ENCODE results near the gene MTA1. TPM values are rescaled to one million over a fixed set of nuclear protein-coding genes. Genes with fewer than 3 reads are reported as not detected.

MTA1 gene
- total RNA-seq, 4 donors from 2014 or later, result 62.9 to 218 (median 108) TPM

DNA sequence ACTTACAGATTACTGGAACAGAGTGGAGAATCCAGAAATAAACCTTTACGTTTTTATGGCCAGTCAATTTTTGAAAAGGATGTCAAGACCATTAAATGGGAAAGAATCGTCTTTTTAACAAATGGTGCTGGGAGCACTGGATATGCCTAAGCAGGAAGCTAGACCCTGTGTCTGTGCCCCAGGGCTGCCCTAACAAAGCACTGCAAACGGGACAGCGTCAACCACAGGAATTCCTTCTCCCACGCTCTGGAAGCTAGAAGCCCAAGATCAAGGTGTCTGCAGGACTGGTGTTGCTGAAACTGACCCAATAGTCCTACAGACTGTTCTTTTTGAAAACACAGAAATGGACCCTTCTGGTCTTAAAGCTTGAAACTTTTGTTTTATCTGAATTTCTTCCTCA is 97.5 kb downstream of the MTA1 start:
- intact Hi-C loops (cut with DNase I; ENCODE audit: low total_unique reads), result no loop called here
- H3K27ac ChIP-seq, result no peak overlapping the region
- no peak overlapping the region for H3K4me3 ChIP-seq
- peaks cover 0 to 5% of the 10 kb centered on the region in 2 donors for H3K27me3 ChIP-seq
- no peaks in the 10 kb centered on the region for H3K9me3 ChIP-seq
- TF ChIP-seq, protein P1, sequence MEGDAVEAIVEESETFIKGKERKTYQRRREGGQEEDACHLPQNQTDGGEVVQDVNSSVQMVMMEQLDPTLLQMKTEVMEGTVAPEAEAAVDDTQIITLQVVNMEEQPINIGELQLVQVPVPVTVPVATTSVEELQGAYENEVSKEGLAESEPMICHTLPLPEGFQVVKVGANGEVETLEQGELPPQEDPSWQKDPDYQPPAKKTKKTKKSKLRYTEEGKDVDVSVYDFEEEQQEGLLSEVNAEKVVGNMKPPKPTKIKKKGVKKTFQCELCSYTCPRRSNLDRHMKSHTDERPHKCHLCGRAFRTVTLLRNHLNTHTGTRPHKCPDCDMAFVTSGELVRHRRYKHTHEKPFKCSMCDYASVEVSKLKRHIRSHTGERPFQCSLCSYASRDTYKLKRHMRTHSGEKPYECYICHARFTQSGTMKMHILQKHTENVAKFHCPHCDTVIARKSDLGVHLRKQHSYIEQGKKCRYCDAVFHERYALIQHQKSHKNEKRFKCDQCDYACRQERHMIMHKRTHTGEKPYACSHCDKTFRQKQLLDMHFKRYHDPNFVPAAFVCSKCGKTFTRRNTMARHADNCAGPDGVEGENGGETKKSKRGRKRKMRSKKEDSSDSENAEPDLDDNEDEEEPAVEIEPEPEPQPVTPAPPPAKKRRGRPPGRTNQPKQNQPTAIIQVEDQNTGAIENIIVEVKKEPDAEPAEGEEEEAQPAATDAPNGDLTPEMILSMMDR (IDR thresholded peaks at IDR 0.05), result no peak
- no peak for TF ChIP-seq POLR2A (IDR thresholded peaks at IDR 0.05)
- no peaks in the 10 kb centered on the region for H3K4me1 ChIP-seq
- no peak for DNase-seq
- no peaks in the 10 kb centered on the region for H3K36me3 ChIP-seq

DNA sequence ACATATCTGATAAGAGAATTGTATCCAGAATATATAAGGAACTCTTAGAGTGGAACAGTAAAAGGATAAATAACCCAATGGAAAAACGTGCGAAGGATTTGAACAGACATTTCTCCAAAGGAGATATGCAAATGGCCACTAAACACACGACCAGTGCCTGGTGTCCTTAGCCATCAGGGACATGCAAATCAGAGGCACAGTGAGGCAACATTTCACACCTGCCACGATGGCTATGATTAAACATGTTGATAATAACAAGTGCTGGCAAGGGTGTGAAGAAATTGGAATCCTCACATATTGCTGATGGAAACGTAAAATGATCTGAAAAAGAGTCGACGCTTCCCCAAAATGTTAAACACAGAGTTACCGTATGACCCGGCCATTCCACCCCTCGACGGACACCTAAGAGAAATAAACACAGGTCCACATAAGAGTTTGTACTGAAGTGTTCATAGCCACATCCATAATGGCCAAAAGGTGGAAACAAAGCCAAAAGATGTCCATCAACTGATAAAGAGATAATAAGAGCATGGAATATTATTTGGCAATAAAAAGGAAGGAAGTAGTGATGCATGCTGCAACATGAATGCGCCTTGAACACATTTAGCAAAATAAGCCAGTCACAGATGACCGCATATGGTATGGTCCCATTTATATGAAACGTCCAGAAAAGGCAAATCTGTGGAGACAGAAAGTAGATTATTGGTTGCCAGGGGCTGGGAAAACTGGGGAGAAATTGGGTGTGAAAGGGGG is 100.5 kb downstream of the MTA1 start:
- Histone ChIP-seq H3K4me3 (no peak overlapping the region), H3K9me3 (no peaks in the 10 kb centered on the region), H3K27ac (no peak overlapping the region), H3K4me1 (no peaks in the 10 kb centered on the region), H3K27me3 (no peaks in the 10 kb centered on the region), H3K36me3 (no peaks in the 10 kb centered on the region)
- DNase-seq, result no peak
- no peak for TF ChIP-seq POLR2A (IDR thresholded peaks at IDR 0.05)
- TF ChIP-seq, protein P1 (IDR thresholded peaks at IDR 0.05), result no peak
- intact Hi-C loops (cut with DNase I; ENCODE audit: low total_unique reads), result no loop called here

Other genes starting within 250 kb of the MTA1 start
- 10 to 100 TPM in 3 of 4 donors, not detected in 1; 11.0 to 22.3 (median 13.2) TPM for gene NUDT14, start 238.5 kb upstream of the MTA1 start, total RNA-seq
- 10 to 100 TPM; 12.8 to 41.9 (median 27.9) TPM for gene BTBD6, start 171.3 kb upstream of the MTA1 start, total RNA-seq
- 10 to 100 TPM in 3 of 4 donors, 1 to 10 TPM in 1; 9.7 to 77.7 (median 61.3) TPM for gene BRF1, start 118.8 kb upstream of the MTA1 start, total RNA-seq
- 100 to 1,000 TPM in 1 of 4 donors, 10 to 100 TPM in 3; 37.1 to 116 (median 52.2) TPM for gene PACS2, start 105.1 kb upstream of the MTA1 start, total RNA-seq
- gene TEX22, start 21.3 kb upstream of the MTA1 start, total RNA-seq, result 1 to 10 TPM in 2 of 4 donors, not detected in 2; 1.1 to 3.8 TPM
- gene CRIP2, start 55.0 kb downstream of the MTA1 start, total RNA-seq, result 100 to 1,000 TPM in 3 of 4 donors, 10 to 100 TPM in 1; 76.1 to 377 (median 163) TPM
- gene CRIP1, start 67.1 kb downstream of the MTA1 start, total RNA-seq, result 10 to 100 TPM in 3 of 4 donors, under 1 TPM in 1; 0.51 to 64.7 (median 34.4) TPM
- 10 to 100 TPM in 1 of 4 donors, 1 to 10 TPM in 1, under 1 TPM in 1, not detected in 1; 0.51 to 11.0 (median 9.4) TPM for gene TEDC1, start 71.4 kb downstream of the MTA1 start, total RNA-seq
- gene TMEM121, start 106.8 kb downstream of the MTA1 start, total RNA-seq, result 10 to 100 TPM in 1 of 4 donors, 1 to 10 TPM in 3; 2.0 to 42.1 (median 7.7) TPM

All from uterus (tissue), 4 donors.